Breast epithelium (tissue), 3 donors: ENCODE results near the gene EFL1.

Experiments
- POLR2A ChIP-seq: fragments of 450-650 bp; IDR thresholded peaks from one replicate; pipeline ENCODE4 v1.6.1; 2016; ENCODE audit warnings: antibody characterized with exemption, mild to moderate bottlenecking, moderate library complexity
- POLR2AphosphoS5 ChIP-seq, 3 donors: sonication (generic); formaldehyde crosslinking; IDR thresholded peaks; one replicate each; pipeline ENCODE4 v1.6.1; 2017; ENCODE audit warnings: antibody characterized with exemption in 3 of 3
- TF ChIP-seq, protein P1 (sequence below), 3 donors: fragments of 450-650 bp; IDR thresholded peaks; one replicate each; pipeline ENCODE4 v1.5.1; 2016 to 2017; ENCODE audit warnings: antibody characterized with exemption in 3 of 3, mild to moderate bottlenecking in 3 of 3, moderate library complexity in 3 of 3

DNA sequence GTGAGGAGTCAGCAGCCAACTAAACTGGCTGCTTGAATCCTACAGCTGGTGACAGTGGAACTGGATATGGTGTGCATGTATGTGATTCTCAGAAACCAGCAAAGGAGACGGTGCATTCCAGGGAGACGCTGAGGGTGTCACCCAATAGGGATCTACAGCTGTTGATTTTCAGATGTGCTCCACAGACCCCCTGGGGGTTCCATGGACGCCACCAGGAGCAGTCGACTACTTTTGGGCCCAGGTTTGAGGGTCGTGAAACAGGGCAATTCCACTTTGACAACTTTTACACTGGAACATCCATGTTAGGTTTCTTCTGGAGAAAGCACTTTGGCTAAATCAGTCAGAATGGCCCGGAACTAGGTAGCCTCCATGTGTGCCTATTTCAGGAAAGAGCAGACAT, 145.2 kb downstream of the EFL1 start:
- TF ChIP-seq, protein P1, sequence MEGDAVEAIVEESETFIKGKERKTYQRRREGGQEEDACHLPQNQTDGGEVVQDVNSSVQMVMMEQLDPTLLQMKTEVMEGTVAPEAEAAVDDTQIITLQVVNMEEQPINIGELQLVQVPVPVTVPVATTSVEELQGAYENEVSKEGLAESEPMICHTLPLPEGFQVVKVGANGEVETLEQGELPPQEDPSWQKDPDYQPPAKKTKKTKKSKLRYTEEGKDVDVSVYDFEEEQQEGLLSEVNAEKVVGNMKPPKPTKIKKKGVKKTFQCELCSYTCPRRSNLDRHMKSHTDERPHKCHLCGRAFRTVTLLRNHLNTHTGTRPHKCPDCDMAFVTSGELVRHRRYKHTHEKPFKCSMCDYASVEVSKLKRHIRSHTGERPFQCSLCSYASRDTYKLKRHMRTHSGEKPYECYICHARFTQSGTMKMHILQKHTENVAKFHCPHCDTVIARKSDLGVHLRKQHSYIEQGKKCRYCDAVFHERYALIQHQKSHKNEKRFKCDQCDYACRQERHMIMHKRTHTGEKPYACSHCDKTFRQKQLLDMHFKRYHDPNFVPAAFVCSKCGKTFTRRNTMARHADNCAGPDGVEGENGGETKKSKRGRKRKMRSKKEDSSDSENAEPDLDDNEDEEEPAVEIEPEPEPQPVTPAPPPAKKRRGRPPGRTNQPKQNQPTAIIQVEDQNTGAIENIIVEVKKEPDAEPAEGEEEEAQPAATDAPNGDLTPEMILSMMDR (IDR thresholded peaks at IDR 0.05), result no peak
- TF ChIP-seq POLR2AphosphoS5 (IDR thresholded peaks at IDR 0.05), result no peak
- no peak for TF ChIP-seq POLR2A
